Left renal pelvis (tissue), 4 donors: ENCODE results near the gene ANO4. TPM values are rescaled to one million over a fixed set of nuclear protein-coding genes. Genes with fewer than 3 reads are reported as not detected.

Experiments used
- DNase-seq, 4 donors: peaks; one replicate each; pipeline ENCODE4 v3.0.0-alpha.2; 2013; ENCODE audit warnings: low read depth in 4 of 4, low spot score in 3 of 4
- polyA plus RNA-seq, 4 donors: library from polyadenylated mRNA; unstranded; fragments of 120-200 nt; gene quantifications; one replicate each; pipeline ENCODE4 v1.2.1, GENCODE V29; 2013; ENCODE audit not compliant: insufficient read length in 4 of 4

ANO4 gene
- polyA plus RNA-seq: 1 to 10 TPM; 1.3 to 7.0 (median 1.4) TPM

DNA sequence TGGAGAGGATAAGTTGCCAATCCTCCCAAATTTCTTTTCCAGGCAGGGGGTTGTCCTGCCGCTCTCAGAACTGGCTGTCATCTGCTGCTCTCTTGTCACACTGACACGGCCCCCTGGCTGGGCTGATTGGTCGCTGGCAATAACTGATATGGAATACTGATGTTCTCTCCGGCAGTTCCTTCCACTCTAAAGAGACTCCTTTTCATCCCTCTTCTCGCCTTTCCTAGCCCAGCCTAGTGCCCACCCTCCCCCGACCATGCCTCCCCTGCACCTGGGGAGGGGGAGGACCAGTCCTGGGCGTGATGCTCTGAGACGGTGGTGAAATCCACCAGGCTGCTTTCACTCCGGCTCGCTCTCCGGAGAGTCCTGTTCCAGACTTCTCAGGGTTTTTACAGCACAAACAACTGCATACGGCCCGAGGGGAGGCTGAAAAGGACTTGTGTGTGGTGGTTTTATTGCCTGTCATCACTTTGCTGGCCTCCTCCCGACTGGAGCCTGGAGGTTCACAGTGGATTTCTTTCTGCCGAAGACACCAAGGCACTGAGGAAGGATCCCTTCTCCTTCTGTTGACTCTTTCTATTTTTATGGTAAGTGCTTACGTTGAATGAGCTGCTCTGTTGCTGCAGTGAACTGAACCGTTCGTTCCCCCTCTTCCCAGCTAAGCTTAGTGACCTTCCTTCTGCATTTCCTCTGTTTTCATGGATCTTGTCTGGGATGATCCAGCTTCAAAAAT is at the start of gene ANO4:
TSS of gene ANO4 (plus strand) at position 336 of the 733 bp plus-strand sequence. CDS start 107,010 bp downstream, outside the sequence.
- no peak for DNase-seq

DNA sequence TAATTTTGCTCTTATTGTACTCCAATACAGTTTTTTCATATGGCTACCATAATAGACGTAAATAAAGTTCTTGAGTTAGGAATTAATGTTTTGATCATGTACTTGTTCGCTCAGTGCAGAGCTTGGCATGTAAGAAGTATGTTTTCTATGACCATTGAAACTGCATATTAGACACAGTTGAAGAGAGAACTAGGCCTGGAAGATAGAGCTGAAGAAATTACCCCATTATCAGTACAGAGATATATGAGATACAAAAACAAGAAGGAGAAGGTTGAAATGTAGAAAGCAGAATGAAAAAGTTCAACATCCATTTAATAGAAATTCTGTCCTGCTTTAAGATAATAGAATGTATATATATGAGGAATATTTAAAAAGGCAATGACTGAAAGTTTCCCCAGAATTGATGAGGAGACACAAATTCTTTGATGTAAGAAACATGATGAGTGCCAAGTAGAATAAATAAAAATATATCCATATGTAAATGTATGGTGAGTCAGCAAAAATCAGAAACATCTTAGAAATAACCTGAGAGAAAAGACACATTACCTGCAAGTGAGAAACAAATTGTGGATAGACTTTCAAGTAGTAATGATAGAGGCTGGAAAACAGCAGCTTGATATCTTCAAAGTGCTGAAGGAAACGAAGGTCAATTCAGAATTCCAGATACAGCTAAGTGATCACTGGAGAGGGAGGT is 49.1 kb upstream of the ANO4 start:
- DNase-seq: no peak

DNA sequence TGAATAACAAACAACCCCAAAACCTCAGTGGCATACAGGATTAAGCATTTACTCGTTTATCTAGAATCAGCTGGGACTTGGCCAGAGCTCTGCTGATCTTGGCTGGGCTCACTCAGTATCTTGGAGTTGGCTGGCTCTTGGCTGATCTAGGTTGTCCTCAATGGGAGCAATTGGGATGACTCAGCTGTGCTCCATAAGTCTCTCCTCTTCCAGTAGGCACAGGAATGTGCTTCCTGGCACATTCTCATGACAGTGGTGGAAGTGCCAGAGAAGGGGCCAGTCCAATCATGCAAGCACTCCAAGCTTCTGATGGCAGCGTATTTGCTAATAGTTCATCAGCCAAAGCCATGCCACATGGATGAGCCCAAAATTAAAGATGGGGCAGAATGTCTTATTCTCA is 41.7 kb upstream of the ANO4 start:
- no peak for DNase-seq

DNA sequence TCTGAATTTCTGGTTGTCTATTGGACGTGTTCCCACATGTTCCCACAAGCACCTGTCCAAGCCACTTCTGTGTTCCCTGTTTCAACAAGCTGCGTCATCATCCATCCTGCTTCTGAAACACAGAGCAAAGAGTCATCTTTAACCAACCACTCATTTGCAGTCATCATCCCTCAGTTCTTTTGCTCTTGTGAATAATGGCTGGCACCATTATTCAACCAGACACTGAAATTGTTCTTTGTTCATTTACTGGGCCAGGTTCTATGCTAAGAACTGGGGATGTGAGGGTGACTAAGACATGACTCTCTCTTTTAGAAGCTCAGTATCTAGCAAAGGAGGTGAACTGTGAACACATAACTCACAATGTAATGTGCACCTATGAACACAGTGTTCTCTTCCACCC is 40.7 kb upstream of the ANO4 start:
- no peak for DNase-seq

DNA sequence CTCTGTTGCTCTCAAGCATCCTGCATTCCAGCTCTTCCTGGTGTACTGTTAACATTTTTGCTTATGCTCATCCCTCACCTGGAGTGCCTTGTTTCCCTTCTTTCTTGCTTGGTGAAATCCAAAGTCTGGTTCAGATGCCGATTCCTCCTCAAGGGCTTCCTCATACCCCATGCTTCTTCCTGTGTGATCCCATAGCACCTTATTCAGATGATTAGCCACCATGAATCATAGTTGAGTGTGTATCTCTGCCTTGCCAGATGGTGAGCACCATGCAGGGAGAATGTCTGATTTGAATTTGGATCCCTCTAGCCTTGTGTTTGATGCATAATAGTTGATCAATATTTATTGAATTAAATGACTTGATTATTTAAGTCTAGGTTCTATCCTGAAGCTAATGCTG is 39.4 kb upstream of the ANO4 start:
- DNase-seq: no peak

DNA sequence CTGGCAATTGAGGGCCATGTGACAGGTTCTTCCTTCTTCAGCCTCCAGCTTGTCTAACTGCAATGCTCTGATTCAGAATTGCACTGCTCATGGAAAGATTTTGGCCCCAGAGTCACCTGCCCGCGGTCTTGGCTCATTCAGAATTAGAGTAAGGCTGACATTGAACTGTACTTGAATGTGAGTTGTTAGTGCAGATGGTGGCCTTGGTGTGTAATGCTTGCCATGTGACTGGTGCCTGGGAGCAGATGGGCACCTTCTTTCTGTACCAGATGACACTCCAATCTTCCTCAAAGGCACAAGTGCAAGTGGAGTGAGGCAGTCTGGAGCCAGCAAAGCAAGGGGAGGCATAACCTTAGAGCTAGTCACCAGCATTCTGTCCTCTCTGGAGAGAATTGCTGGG is 36.5 kb upstream of the ANO4 start:
- no peak for DNase-seq

DNA sequence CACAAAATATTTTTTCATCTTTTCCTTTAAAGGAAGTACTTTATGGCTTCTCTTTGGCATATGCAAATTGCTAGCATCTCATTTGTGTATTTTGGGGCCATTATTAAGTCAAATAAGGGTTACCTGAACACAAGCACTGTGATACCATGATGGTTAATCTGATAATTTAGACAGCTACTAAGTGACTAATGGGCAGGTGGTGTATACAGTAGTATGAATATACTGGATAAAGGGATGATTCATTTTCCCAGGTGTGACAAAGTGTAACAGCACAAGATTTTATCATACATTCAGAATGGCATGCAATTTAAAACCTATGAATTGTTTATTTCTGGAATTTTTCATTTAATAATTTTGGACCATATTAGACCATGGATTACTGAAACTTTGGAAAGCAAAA is 27.2 kb upstream of the ANO4 start:
- DNase-seq: no peak

DNA sequence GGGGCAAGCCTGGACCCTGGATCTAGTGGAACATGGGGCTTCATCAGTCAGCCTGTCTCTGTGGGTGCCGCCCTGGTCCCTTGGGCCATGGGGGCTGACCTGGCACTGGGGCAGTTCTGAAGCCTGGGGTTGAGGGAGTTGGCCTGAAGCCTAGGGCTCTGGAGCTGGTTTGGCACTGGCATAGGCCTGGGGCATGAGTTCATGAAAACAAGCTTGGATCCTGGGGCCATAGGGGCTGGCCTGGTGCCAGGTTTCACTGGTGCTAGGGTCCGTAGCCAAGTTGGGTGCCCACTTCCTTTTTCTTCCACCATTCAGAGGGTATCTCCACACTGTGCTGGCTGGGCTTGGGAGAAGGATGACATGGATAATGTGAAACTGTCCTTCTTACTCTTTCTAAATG is 26.6 kb upstream of the ANO4 start:
- no peak for DNase-seq

DNA sequence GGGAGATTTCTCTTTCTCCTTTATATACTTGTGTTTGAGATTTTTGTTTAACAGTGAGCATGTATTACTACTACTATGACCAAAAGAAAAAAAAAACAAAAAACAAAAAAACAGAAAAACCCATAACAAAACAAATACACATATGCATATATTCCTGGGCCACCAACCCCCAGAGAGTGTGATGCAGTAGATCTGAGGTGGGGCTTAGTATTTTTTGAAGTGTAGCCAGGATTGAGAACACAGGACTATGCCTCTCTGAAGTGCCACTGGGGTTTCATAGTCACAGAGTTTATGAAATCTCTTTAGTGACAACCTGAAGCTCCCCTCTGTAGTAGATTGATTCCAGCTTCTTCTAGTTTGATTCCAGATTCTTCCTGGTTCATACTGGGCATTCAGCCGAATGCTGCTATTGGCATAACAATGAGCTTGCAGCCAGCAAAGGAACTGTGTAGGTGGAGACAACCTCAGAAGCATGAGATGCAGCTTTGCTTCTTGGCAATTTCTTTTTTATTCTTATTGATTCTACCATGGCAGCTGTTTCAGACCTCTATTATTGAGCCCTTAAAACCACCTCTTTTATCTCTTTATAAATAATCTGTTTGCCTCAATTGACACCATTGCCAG is 15.5 kb upstream of the ANO4 start:
- DNase-seq: no peak

DNA sequence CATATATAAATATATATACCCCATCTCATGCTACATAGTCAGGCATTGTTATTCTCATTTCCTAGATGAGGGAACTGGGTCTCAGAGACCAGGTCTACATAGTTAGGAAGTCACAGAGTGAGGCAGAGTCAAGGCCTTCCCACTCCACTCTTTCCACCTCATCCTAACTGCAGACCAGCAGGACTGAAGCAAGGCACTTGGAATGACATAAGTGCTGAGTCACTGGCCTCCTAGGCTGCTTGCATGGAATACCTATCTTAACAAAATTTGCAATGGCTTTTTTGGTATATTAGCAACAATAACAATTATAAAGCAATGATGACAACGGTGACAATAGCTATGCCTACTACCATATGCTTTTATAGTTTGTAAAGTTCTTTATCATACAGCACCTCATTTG is 5.4 kb upstream of the ANO4 start:
- DNase-seq: no peak

DNA sequence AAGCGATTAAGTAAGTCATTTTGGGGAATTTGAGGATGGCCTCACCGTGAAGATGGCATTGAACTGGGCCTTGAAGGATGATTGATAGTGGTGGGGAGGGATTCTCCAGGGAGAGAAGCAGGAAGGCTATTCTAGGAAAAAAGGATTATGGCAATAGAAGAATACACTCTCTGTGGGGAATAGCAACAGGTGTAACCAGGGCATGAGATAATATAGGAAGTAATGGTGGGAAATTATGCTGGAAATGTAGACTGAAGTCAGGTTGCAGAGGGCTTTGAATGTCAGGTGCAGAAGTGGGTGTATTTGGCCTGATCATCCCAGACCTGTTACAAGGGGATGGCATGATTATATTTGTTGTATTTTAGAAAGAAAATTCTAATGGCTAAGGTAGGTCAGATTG is 4.6 kb upstream of the ANO4 start:
- no peak for DNase-seq

DNA sequence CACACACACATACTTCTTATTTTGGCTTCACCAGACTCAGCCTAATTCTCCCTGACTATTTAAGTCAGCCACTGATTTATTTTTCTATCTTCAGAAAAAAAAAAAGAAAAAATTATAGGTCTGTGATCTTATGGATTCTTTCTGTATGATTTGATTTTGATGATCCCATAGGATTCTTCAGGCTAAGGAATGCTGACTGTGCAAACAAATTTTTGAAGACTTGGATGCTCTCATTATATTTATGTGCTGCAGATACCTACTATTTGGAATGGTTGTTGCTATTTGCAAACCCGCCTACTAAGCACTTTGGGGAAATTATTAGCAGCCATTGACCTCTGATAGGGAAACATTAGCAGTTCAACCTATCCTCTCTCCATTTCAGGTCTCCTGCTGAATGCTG is 4.0 kb upstream of the ANO4 start:
- DNase-seq: no peak

DNA sequence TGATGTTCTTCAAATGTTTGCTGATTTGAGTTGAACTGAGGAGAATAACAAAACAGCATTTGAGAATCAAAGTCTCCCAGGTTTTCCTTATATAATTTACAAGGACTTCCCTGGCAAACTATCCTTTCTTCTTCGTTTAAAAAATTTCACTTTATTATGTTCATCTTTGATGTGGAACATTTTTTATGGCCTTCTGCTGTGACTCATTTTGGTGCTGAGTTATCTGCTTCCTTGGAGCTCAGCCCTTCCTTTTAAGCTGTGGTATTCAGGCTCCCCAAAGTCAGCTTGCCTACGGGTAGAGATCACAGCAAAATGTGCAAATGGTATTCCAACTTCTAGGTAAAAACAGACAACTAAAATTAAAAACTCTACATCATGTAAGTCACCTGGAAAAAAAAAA is 1.4 kb upstream of the ANO4 start:
- no peak for DNase-seq

DNA sequence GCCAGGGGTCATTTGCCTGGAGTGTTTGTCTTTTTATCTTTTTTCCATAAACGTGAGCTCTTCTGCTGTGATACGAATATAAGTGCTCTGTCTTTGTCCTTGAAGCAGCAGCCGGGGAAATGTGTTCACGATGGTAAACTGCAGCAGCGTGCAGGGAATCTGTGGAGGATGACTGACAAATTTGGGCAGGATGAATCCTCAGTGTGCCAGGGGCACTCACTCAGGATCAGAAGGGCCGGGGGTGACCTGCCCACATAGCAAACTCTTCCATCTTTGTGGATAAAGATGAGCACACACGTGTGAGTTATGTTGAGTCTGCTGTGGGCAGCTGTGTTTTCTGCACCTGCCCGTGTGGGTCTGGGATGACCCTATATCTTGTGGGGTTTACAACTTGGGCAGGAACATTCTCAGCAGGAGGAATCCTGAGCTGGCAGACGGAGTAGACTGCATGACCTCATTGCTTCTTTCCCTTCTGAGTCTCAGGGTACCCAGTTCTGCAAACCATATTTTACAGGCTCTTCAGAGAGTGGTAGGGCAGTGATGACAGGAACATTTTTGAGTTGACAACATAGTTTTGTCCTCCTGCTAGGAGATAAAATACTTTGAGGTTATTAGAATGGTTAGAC is 711 bp downstream of the ANO4 start:
- no peak for DNase-seq

DNA sequence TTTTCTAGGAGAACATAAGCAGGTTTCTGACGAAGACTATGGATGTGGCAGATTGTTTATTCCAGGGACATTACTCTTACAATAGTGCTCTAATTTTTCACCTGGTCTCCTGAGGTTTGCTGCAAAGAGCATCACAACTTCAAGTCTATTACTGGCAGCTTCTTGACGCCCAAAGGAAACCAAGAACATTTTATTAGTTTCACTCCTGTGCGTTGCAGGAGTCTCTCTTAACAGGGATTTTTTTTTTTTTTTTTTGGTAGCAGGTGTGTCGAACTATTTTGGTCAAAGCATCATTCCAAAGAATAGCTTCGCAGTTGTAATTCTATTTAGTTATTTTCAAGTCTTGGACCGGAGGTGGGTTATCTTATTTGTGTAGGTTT is 1.2 kb downstream of the ANO4 start:
- DNase-seq: no peak

DNA sequence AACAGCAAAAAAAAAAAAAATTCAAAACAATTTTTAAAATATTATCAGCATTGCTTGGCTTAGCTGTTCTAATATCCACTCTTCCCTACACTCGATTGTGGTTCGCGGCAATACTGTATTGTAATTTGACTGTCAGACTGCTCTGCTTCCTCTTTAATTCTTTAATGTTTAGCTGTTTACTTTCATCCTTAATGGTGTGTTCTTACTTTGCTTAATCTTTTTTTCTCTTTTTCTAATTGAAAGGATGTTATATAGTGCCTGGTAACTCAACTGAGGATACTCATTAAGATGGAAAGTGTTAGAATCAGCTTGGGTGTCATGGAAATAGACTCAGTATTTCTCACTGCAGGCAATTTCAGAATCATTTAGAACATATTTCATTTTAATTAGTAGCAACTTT is 2.0 kb downstream of the ANO4 start:
- DNase-seq: no peak

DNA sequence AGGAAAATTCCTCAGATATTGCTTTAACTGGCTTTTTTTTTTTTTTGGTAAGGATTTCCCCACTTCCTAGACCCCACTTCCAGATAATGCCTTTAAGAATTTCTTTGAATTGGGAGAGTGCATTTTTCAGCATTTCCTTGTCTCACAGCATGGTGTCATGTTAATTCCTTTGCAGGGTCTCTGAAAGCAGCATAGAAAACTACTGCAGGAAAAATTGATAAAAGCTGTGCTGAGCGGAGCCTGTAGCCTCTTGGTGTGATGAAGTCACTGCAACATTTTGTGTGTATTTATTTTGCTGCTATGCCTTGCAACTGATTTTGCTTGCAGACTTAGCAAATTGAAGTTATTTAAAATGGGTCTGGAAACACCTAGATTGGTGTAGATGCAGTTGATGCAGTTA is 2.7 kb downstream of the ANO4 start:
- DNase-seq: no peak

DNA sequence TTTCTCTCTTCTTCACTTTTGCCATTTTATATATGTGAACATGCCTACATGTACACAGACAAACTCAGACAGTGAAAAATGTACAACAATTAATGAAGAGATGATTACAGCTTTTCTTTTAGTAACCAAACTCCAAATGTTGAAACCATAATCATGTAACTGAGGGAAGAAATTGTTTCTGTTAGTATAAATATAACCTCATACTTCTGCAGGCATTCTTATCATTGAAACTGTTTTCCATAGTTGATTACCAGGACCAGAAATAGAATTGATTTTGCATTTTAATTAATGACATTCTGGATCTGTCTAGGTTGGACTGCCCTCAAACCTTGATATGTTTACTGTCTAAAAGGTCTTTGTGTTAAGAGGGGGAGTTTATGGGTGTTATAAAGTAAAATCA is 3.2 kb downstream of the ANO4 start:
- no peak for DNase-seq

DNA sequence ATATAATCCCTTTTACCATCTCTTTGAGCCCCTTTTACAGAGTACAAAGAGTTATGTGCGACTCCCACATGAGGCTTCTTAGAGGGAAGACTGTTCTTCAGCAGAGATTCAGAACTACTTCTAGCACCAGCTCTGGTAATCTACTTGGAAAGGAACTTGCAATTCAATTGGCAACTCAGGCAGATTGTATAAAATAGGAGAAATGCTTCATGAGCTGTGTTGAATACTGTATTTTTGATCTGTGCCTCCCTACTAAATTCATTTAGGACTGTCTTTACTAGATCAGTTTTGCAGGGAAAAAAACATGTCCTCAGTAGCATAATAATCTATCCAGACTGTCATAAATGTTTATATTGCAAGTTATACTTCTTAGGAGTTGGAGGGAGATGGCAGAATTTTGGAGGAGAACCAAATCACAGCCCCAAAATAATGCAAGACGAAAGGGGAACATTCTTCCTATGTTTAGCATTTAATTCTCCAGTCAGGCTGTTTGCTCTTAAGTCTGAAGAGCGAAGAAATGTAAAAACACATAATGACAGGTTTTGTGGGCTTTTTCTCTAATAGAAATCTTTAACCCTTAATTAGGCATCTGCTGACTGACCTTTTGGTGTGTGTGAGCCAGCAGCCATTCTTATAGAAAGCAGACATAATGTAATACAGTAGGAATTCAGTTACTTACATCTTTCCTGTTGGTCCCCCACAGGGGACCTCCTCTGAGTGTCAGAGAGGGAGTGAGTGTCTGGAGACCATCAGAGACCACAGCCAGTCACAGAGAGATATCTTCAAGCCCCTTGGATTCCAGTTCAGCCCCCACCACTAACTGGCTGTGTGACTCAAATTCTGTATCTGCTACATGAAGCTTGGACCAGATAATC is 3.9 kb downstream of the ANO4 start:
- no peak for DNase-seq

DNA sequence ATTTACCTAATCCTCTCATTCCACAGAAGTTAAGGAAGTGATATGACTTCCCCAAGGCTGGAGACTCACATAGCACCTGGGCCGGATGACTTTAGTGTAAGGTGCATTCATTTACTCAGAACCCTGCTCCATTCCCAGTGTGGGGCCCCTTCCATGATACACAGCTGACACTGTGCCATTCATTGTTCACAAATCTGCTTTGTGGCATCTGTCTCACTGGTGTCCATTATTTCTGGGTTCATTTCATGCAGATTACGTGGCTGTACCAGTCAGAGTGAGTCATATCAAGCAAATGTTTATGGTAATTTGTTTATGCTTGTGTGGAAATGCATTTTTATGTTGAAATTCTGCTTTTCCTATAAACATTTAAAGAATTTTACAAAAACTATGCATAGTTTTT is 5.2 kb downstream of the ANO4 start:
- DNase-seq: no peak

DNA sequence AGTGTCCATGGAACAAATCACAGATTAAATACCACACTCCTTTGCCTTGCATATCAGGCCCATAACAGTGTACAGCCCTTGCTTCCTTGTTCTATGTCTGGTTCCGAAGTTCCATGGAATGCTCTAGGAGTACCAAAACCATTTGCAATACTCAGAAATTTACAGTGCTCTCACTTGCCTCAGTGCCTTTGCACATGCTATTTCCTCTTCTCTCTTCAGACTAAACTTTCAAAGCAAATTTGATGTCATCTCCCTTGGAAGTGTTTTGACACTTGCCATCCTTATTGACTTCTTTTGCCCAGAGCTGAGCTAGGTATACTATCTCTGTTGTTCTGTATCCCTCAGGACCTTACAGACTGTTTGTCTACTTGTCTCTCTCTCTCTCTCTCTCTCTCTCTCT is 6.1 kb downstream of the ANO4 start:
- no peak for DNase-seq
